Epithelial cell of prostate (primary cell): ENCODE measurements around the gene PLPP4.

Experiments
- DNase-seq: peaks from one replicate; pipeline ENCODE4 v3.0.0-alpha.2; 2011; ENCODE audit warnings: low read depth, low spot score
- H3K27ac ChIP-seq: fragments of 450-650 bp; 2 replicates; pipeline ENCODE4 v1.5.1; 2017; ENCODE audit warnings: mild to moderate bottlenecking

Gene PLPP4

DNA sequence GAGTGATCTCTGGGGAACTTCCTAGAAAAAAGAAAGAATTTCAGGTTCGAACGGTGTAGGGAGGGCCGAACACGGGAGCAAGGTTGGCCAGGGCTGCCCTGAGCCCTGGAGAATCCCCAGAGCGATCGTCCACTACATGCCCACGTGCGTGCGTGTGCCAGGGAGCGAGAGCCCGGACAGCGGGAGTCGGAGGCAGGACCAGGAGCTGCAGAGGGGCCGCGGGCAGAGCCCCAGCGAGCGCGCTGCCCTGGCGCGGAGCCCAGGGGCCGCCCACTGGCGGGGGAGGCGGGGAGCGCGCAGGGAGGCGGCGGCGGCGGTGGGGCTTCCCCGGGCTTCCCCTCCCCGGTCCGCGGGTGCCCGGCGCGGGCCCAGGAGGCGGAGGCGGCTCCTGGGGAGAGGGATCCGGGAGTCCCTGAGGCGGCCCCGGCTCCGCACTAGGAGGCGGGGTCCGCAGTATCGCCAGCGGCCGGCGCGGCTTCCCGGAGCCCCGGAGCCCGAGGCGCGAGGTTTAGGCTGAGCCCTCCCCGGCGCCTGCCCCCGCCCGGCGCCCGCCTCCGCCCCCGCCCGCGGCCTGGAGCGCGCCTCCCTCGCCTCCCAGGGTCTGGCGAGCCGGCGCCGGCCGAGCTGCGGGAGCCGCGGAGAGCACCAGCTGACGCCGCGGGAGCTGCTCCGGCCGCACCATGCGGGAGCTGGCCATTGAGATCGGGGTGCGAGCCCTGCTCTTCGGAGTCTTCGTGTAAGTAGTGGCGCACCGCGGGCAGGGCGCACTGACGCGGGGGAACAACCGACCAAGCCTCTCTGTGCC lies at the start of gene PLPP4:
PLPP4 (plus strand) TSS at position 602 of the 805 bp plus-strand sequence; CDS start at position 681, 79 bp downstream.
- H3K27ac ChIP-seq: no peak within 1 kb of the TSS
- no peak for DNase-seq

DNA sequence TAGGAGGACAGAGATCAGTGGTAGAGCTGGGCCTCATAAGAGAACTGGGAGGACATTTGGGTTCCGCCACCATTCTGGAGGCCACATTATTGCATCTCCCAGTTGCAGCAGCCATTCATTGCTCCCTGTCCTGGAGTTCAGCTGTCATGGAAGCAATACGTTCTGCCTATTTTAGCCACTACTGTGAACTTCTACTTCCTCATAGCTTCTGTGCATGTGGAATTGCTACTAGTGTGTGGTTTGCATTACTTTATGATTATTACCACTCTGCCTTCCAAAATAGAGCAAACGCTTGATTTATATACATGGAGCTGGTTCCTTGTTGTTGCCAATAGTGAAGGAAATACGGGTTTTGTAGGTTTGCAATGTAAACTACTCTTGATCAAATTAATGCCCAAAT lies 47.2 kb upstream of the PLPP4 start:
- no peak overlapping the region for H3K27ac ChIP-seq
- DNase-seq: no peak

DNA sequence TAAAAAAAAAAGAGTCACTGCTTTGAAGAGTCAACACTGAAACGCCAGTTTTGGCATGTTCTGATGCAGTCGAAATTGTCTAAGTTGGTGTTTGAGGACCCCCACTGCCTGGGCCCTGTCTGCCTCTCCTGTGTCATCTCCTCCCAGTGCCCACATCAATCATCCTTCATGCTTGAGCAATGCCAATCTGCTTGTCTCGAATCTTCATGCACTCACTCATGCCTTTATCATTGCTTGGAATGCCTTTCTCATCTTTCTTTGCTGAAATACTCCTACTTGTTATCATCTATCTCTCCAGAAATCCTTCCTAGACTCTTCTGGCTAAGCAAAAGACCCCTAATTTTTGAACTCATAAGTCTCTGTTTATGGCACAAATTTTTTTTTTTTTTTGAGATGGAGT lies 42.1 kb upstream of the PLPP4 start:
- no peak overlapping the region for H3K27ac ChIP-seq
- no peak for DNase-seq

DNA sequence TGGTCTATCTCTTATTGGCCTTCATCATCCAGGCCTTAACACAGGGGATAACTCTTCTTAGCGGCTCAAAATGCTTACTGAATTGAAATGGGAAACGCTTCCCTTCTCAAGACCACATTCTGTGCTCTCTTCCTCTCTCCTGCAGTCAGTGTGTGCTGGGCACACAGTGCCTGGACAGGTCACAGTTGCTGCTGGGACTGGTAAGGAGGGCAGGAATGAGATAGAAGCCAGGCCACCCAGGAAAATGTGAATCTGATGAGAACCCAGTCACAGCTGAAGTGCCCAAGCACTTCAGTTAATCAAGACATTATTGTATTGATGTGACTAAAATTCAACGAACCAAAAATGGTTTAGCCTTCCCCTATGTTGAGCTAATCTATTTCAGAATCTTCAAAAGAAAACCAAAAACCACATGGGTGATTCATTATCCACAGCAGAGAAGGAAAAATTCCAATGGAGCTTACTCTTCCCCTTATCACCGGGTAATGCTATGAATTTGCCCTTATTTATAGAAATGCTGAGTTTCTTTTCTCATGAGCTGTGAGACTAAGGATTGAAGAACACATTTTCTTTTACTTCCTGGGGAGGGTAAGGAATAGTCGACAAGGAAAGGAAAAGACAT lies 41.2 kb upstream of the PLPP4 start:
- peak overlapping the region; percentile 7 for H3K27ac ChIP-seq
- DNase-seq: no peak

DNA sequence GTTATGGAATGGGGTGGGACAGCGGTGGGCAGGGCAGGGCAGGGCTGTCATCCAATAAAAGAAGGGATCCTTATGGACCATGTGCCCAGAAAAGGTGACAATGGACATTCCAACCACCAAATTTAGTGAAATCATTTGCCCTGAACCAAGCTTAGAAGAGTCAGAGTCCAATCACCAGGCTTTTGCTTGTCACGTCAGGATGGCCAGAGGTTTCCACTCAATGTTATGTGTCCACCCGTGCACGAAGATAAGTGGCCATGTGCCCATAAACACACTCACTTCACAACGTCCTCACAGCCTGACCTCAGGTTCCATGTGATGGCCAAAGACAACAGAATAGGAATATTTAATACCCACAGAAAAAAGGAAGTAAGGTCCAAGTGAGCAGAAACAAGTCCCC lies 36.6 kb upstream of the PLPP4 start:
- no peak overlapping the region for H3K27ac ChIP-seq
- DNase-seq: no peak

DNA sequence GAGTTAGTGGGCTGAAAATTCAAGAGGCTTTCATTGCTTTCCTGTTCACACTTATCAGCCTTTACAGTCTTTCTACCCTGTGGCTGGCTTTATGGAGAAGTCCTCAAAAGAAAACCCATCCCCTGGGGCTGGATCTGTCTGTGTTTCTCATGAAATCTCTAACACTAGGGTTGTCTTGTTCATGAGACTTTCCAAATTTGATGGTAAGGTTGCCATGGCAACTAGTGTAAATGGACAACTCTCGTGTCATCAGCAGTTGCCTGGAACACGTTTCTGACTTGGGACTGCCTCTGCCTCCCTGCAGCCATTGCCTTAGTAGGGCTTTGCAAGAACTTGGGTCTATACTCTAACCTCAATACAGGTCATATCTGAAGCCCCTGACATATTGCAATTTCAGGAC lies 35.8 kb upstream of the PLPP4 start:
- DNase-seq: no peak
- H3K27ac ChIP-seq: no peak overlapping the region

DNA sequence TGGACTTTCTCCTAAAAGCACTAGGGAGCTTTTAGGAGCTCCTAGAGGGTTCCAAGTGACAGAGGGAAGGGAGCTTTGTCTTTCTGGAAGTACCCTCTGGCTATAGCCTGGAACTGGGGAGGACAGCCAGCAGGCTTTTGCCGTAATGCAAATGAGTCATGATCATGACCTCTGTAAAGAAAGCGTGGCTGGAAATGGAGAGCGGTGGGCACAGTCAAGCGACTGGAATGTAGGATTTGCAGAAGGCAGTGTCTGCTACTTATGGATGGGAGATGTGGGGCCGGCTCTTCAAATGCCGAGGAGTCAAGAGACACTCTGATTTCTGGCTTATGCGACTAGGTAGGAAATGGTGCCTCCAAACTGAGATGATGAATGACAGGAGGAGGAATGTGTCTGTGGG lies 34.6 kb upstream of the PLPP4 start:
- H3K27ac ChIP-seq: no peak overlapping the region
- no peak for DNase-seq

DNA sequence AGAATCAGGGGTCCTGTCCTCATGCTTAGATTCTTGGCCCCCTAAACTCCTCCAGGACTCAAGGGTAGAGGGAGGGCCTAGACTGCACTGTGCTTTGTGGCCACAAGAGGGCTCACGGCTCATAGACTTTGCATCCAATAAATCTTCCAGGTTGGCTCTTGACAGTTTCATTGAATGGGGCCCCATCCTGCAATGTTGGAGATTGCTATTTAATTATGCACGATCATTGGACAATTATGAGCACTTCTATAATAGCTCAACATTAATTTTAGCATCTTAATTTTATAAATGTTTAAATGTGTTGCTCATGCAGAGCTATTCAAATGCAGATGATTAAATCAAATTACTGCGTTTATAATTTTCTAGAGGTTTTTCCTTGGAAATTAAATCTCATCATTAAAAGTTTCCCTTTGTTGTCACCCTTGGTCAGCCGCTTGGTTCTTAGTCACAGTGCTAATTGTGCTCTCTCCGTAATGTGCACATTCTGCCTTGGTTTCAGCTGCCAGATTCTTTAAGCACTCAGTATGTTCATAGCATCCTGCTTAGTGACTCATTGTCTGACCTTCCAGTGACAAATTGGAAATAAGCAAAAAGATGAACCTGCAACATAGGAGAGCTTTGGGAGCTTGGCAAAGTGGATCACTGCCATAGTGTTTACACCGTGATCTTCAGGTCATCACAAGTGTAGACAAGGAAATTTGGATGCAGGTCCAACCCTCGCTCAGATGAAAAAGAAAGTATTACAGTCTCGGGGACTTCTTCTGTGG lies 33.4 kb upstream of the PLPP4 start:
- H3K27ac ChIP-seq: no peak overlapping the region
- DNase-seq: no peak

DNA sequence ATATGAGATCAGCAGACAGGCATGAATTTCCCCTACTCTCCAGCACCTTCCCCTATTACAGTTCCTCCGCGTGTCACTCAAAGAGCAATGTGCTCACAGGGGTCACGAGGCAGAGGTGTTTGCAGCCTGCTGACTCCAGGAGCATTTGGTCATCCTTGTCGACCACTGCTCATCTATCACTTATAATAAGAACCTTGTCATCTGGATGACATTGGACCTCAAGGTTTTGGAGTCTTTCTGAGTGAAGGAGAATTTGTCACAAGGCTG lies 32.9 kb upstream of the PLPP4 start:
- DNase-seq: no peak

DNA sequence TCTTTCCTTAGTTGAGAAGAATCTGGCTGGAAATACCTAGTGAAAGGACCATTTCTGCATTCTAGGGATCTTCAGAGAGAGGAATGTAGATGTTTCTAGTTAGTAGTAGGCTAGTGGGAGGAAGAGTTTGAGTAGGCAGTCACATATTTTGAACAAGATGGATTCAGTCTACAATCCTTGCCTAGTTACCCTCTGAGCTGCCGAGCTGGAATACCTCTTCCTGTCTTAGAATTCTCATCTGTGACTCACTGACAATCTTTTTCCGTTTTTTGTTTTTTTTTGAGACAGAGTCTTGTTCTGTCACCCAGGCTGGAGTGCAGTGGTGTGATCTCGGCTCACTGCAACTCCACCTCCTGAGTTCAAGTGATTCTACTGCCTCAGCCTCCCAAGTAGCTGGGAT lies 30.7 kb upstream of the PLPP4 start:
- DNase-seq: no peak
- no peak overlapping the region for H3K27ac ChIP-seq

More for the DNA sequence above, 32.9 kb upstream of the PLPP4 start:
- H3K27ac ChIP-seq: no peak overlapping the region

DNA sequence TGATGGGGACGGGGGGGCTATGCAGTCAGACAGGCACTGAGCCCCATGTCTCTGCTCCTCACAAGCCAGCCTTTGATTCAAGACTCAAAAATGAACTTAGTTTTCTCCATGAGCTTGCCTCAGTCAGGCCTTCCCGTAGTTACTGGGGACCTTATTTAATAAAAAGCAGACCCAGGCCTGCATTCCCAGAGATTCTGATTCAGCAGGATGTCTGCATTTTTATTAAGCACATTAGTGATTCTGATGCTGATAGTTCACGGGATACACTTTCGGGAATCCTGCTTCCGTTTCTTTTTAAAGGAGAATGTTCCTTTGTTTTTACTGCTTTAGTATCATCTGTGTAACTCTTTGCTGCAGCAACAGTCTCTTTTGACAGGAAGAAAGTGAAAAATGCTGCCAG lies 28.3 kb upstream of the PLPP4 start:
- no peak for DNase-seq
- no peak overlapping the region for H3K27ac ChIP-seq

DNA sequence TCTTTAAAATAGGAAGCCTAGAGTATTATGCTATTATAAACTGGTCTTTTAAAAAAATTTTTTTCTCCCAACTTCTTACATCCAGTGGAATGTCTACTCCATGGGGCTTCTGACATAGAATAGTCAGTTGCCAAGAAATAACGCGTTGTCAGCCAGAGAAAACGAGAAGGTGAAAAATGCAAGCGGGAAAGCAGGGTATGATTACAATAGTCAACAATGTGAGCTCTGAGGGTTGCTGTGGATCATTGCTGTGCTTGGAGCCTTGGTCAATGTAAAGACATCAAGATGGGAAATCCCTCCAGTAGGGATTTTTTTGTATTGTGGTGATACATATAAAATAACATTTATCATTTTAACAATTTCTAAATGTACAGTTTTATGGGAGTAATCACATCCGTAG lies 27.6 kb upstream of the PLPP4 start:
- no peak for DNase-seq
- no peak overlapping the region for H3K27ac ChIP-seq

DNA sequence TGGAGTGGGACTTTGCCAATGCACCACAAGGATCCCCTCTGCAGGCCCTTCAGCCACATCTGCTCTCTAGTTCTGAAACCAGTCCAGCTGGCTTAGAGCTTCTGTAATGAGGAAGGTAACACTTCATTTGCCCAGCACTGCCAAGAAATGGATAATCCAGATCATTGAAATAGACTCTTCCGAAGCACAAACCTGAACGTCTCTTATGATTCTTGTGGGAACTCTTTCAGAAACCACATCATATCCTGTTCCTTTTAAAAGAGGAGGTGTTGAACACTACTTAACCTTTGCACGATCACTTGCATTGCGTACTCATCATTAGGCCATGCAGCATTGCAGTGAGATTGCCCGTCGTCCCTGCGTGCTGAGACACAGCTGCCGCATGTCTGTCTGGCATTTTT lies 25.8 kb upstream of the PLPP4 start:
- no peak overlapping the region for H3K27ac ChIP-seq
- no peak for DNase-seq

DNA sequence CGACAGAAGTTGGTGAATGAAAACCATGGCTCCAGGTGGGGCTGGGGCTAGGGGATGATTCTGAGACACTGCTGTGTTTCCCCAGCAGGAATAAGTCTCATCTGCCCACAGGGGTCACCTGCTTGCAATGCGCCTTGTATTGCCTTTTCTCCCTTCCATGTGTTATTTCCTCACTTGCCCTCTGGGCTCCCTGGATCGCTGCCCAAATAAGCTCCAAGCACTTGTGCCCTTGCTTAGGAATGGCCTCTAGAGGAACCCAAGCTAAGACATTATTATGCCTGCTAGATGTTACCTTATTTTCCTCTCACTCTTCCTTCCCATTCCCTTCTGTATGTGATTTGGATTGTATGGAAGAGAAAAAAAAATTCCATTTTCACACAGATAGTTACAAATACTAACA lies 24.8 kb upstream of the PLPP4 start:
- DNase-seq: no peak
- no peak overlapping the region for H3K27ac ChIP-seq

DNA sequence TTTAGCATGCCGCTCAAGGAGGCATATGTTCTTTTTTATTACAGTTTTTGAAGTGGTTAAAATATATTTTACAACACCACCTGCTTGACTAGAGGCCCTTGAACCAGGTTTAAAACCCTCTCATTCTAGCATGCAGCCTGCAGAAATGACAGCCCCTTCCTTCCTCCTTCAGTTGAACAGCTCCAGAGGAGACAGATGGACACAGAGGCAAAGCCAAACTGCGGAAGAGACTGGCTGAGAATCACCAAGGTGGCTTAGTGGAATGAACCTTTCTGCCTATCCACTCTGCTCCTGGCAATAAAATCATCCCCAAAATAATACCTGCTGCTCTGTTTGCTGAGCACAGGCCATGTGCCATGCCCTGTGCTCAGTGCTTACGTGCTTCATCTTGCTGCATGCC lies 23.9 kb upstream of the PLPP4 start:
- no peak overlapping the region for H3K27ac ChIP-seq
- no peak for DNase-seq

DNA sequence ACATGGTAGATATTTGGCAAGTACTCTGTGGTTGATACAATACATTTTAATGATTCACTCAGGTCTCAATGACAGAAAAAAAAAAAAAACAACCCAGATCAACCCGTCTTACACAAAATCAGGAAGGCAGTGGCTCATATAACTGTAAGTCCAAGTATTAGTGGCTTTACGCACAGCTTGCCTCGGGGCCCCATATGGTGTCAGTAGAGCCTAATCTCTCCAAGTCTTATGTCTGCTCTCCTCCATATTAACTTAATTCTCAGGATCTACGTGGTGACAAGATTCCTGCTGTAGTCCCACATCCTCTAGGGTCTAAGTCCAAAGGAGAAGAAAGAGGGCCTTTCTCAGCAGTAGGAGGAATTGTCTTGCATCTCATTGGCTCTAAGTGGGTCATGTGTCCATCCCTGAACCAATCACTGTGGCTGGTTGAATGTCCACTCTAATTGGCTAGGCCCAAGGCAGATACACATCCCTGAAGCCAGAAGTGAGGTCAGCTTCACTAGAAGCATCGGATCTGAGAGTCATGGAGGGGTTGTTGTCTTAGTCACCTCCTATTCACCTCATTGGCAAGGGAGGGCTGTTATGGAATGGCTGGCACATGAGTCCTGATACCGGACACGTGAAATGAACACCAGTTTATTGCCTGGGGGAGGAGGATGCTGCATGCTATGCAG lies 20.5 kb upstream of the PLPP4 start:
- DNase-seq: no peak
- H3K27ac ChIP-seq: no peak overlapping the region

DNA sequence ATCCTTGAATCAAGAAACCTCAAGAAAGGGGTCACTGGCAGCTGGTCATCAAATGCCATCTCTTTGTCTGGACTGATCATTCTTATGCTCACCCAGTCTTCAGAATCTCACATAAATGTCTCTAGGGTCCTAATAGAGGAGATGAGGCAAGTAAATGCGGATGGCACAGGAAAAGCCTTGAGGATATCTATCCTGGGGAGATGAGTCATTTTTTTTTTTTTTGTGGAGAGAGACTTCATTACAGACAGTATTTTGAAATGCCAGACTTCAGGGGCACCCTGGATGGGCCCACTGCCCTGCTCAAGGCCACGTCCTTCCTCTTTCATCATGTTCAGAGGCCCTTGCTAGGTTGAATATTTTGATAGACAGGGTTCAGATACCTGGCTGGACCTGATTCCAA lies 19.5 kb upstream of the PLPP4 start:
- no peak overlapping the region for H3K27ac ChIP-seq
- no peak for DNase-seq

DNA sequence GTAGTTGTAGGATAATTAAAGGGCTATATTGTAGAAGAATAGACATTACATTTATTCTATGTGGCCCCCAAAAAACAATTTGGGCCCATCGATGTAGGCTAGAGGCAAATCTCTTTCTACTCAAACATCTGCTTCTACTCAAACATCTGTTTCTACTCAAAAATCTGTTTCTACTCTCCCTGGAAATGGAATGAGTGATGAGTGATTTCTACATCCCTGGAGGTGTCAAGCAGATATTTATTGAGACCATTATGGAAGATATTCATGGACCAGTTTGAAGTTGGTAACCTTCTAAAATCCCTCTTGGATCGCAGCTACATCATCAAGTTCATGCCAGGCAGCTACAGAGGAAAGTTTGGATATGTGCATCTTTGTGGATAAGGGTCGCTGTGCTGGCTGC lies 5.1 kb upstream of the PLPP4 start:
- no peak for DNase-seq
- H3K27ac ChIP-seq: no peak overlapping the region

DNA sequence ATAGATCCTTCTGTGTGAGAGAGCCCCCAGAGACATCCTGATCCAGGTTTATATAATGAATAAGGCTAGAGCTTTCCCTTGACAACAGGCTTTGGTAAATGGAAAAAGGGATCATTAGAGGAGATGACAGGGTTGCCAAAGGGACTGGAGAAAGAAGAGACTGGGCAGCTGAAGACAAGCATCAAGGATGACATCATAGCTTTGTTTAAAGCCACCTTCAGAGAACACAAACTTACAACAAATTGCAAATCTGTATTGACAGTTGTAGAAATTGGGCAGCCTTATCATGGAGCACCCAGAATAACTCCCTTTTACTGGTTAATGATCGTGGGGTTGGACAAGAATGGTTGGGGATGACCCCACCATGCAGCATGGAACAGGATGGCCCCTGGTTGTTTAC lies 3.7 kb upstream of the PLPP4 start:
- DNase-seq: no peak
- H3K27ac ChIP-seq: no peak overlapping the region

DNA sequence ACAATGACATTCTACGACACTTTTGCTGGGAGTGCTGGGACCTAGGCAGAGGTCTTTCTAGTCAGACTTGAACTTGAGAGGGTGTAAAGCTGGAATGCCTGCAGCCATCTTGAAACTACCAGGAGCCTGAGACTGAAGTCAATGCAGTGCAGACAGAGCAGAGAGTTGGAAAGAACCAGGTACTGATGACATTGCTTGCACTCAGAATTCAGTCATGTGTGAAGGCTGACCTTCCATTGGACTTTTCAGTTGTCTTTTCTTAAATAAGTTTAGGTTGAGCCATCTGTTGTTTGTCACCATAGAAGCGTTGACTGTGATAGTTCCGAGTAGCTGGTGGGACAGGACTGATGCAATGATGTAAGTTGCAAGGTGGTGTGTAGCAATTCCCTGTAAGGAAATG lies 3.1 kb upstream of the PLPP4 start:
- DNase-seq: no peak
- H3K27ac ChIP-seq: no peak overlapping the region

DNA sequence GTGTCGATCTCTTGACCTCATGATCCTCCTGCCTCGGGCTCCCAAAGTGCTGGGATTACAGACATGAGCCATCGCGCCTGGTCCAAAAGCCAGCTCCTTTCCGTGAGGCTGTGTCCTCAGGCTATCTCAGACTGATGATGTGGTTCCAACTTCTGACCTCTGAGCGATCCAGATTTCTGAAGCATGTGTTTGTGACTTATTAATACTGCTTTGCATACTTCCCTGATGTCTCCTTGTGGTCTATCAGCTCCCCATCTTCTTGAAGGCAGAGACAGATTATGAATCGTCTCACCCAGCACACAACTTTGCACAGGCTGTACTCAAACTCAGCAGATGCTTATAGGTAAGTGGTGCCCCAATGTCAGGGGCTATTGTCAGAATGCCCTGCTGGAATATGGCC lies 2.0 kb upstream of the PLPP4 start:
- no peak for DNase-seq
- no peak overlapping the region for H3K27ac ChIP-seq
